OCI-LY3 (cell line): ENCODE data around the gene RAB34.

ENCODE experiments used
- CTCF ChIP-seq: fragments of 200-600, 300-600 bp; sonication (generic); IDR thresholded peaks from 2 replicates; pipeline ENCODE4 v1.5.1; 2014; ENCODE audit warnings: antibody characterized with exemption, low read length, low read depth
- EZH2phosphoT487 ChIP-seq: fragments of 200-600 bp; shearing (Covaris generic); IDR thresholded peaks from 2 replicates; pipeline ENCODE4 v1.6.1; 2018; ENCODE audit warnings: antibody characterized with exemption, mixed run types, low read depth

GRCh38 chr17:28667870-28668269, 49.8 kb downstream of the RAB34 start:
- TF ChIP-seq CTCF, result no peak
- no peak for TF ChIP-seq EZH2phosphoT487
